Suppressor macrophage treated with lipopolysaccharide for 4 hours (primary cell): Measurements from ENCODE around the gene EIF5A2.
"Not testable (repeated sequence)": the region's sequence is repeated elsewhere in the genome, so short reads cannot be mapped to it uniquely, and the experiment has no call there.

Experiments used
- DNase-seq: peaks from one replicate; pipeline ENCODE4 v3.0.0-alpha.2; 2020

The EIF5A2 gene

GRCh38 chr3:170908235-170909116, at the start of gene EIF5A2:
TSS of gene EIF5A2 (minus strand) at chr3:170908637. CDS start at chr3:170907806, 831 bp downstream.
- DNase-seq: peak; percentile 93

GRCh38 chr3:170956647-170957046, 48.2 kb upstream of the EIF5A2 start:
- DNase-seq: no peak

GRCh38 chr3:170953736-170954135, 45.3 kb upstream of the EIF5A2 start:
- no peak for DNase-seq

- DNase-seq: no peak
Observed at GRCh38 chr3:170953229-170953628, 44.8 kb upstream of the EIF5A2 start.

GRCh38 chr3:170949211-170949610, 40.8 kb upstream of the EIF5A2 start:
- no peak for DNase-seq

GRCh38 chr3:170947018-170947769, 38.8 kb upstream of the EIF5A2 start:
- no peak for DNase-seq

GRCh38 chr3:170942011-170942410, 33.6 kb upstream of the EIF5A2 start:
- no peak for DNase-seq

GRCh38 chr3:170941551-170941950, 33.1 kb upstream of the EIF5A2 start:
- DNase-seq: no peak

- not testable (repeated sequence) for DNase-seq
Observed at GRCh38 chr3:170933039-170933438, 24.6 kb upstream of the EIF5A2 start.

GRCh38 chr3:170923553-170923952, 15.1 kb upstream of the EIF5A2 start:
- not testable (repeated sequence) for DNase-seq

GRCh38 chr3:170918715-170919114, 10.3 kb upstream of the EIF5A2 start:
- DNase-seq: no peak

- no peak for DNase-seq
Observed at GRCh38 chr3:170914690-170915089, 6.3 kb upstream of the EIF5A2 start.

GRCh38 chr3:170914212-170914611, 5.8 kb upstream of the EIF5A2 start:
- no peak for DNase-seq

- no peak for DNase-seq
Observed at GRCh38 chr3:170911051-170911450, 2.6 kb upstream of the EIF5A2 start.

GRCh38 chr3:170910542-170910941, 2.1 kb upstream of the EIF5A2 start:
- DNase-seq: no peak

- DNase-seq: no peak
Observed at GRCh38 chr3:170909129-170909903, 879 bp upstream of the EIF5A2 start.

- no peak for DNase-seq
Observed at GRCh38 chr3:170907637-170908234, 701 bp downstream of the EIF5A2 start.

GRCh38 chr3:170905862-170906261, 2.6 kb downstream of the EIF5A2 start:
- no peak for DNase-seq

GRCh38 chr3:170903123-170903522, 5.3 kb downstream of the EIF5A2 start:
- no peak for DNase-seq

GRCh38 chr3:170899455-170899854, 9.0 kb downstream of the EIF5A2 start:
- DNase-seq: no peak

GRCh38 chr3:170897978-170898377, 10.5 kb downstream of the EIF5A2 start:
- DNase-seq: no peak

- DNase-seq: not testable (repeated sequence)
Observed at GRCh38 chr3:170897199-170897598, 11.2 kb downstream of the EIF5A2 start.

GRCh38 chr3:170896781-170897180, 11.7 kb downstream of the EIF5A2 start:
- no peak for DNase-seq
